Thymus (tissue), 14 donors: ENCODE data around the gene XAGE2. TPM values are rescaled to one million over a fixed set of nuclear protein-coding genes. Genes with fewer than 3 reads are reported as not detected.
"Not testable (repeated sequence)": the region's sequence is repeated elsewhere in the genome, so short reads cannot be mapped to it uniquely, and the experiment has no call there.

Experiments used
- DNase-seq, 9 donors: peaks; one replicate each; pipeline ENCODE4 v3.0.0-alpha.2; 2013; ENCODE audit warnings: low spot score in 9 of 9, low read depth in 6 of 9, missing footprints in 1 of 9
- H3K27ac ChIP-seq, 2 donors: one replicate each; pipeline ENCODE4 v1.5.1; 2013; ENCODE audit warnings: control low read depth in 1 of 2, low read depth in 1 of 2, low read length in 1 of 2, mild to moderate bottlenecking in 1 of 2, moderate library complexity in 1 of 2
- H3K27me3 ChIP-seq, 2 donors: one replicate each; pipeline ENCODE4 v1.5.1; 2013; ENCODE audit warnings: low read length in 1 of 2; ENCODE audit not compliant: control insufficient read depth in 2 of 2, insufficient read depth in 1 of 2
- H3K36me3 ChIP-seq, 2 donors: one replicate each; pipeline ENCODE4 v1.5.1; 2013; ENCODE audit warnings: low read length in 1 of 2, mild to moderate bottlenecking in 1 of 2, moderate library complexity in 1 of 2; ENCODE audit not compliant: control insufficient read depth in 2 of 2, insufficient read depth in 2 of 2
- H3K4me1 ChIP-seq, 2 donors: one replicate each; pipeline ENCODE4 v1.5.1; 2013; ENCODE audit warnings: low read length in 2 of 2; ENCODE audit not compliant: control insufficient read depth in 2 of 2, insufficient read depth in 2 of 2
- H3K4me3 ChIP-seq, 2 donors: one replicate each; pipeline ENCODE4 v1.5.1; 2013; ENCODE audit warnings: low read length in 2 of 2, control low read depth in 1 of 2, mild to moderate bottlenecking in 1 of 2
- H3K9me3 ChIP-seq, 2 donors: one replicate each; pipeline ENCODE4 v1.5.1; 2013; ENCODE audit warnings: low read length in 1 of 2, mild to moderate bottlenecking in 1 of 2; ENCODE audit not compliant: control insufficient read depth in 2 of 2, insufficient read depth in 1 of 2
- WGBS: extraction: QIAGEN DNeasy Blood & Tissue Kit; methylation state at CpG from one replicate; pipeline ENCODE4 v1.1.7; 2013; 5-methylcytosine and 5-hydroxymethylcytosine counted together
- long read RNA-seq, 10 donors: transcript quantifications; one replicate each; lab custom pipeline, GENCODE V29; 2026
- polyA plus RNA-seq: library from polyadenylated mRNA; stranded (reverse); fragments of 200-250 nt; gene quantifications from one replicate; pipeline ENCODE4 v1.2.3, GENCODE V29; 2013
- total RNA-seq: library from RNA; stranded (reverse); fragments of 120-200 nt; gene quantifications from one replicate; pipeline ENCODE4 v1.2.4, GENCODE V29; 2013
- donor health status: healthy.

XAGE2 gene
- total RNA-seq = not detected
- 0.18 TPM for polyA plus RNA-seq
- long read RNA-seq, donor 1 = 0 reads
- long read RNA-seq, donor 2 = 0 reads
- long read RNA-seq, donor 3 = 0 reads
- long read RNA-seq, donor 4 = 0 reads
- long read RNA-seq, donor 5 = 0 reads
- long read RNA-seq, donor 6 = 0 reads
- long read RNA-seq, donor 7 = 0 reads
- long read RNA-seq, donor 8 = 0 reads
- long read RNA-seq, donor 9 = 0 reads
- long read RNA-seq, donor 10 = 0 reads

DNA sequence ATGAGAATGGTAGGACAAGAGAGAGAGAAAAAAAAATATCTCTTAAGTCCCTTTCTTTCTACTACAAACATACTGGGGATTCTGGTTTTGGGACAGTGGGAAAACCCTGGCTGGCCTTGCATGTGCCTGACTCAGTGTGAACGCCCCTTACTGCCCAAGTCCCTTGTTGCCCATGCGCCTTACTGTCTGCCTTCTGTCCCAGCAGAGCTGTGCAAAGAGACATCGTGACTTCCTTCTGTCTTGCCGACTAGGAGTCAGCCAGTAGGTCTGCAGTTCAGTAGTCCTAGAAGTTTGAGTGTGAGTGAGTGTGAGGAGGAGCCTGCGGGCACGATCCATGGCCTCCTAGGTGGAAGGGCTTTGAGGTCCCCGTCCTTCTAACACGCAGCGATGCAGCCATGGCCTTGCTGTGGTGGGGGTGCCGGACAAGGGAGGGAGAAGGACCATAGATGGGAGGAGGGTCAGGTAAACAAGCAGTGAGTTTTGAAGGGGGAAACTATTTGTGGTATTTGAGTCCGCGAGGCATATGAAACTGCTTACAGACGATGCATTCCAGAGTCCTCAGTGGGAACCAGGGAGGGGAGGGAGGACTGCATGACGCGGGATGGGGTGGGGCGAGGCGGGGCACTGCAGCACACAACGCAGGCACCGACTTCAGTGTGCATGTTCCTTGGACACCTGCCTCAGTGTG lies at the start of gene XAGE2:
Gene XAGE2, plus strand, starts transcription at position 654 of the 688 bp plus-strand sequence. CDS start 994 bp downstream, outside the sequence.
- H3K27ac ChIP-seq = no peak within 1 kb of the TSS
- H3K9me3 ChIP-seq = no peaks in the 10 kb centered on the region
- H3K27me3 ChIP-seq = no peaks in the 10 kb centered on the region
- 96% methylated on average over 19 of the region's 19 CpGs for WGBS
- H3K4me3 ChIP-seq = no peak within 1 kb of the TSS
- H3K36me3 ChIP-seq = no peaks in the 10 kb centered on the region
- DNase-seq = no peak
- no peaks in the 10 kb centered on the region for H3K4me1 ChIP-seq

- no peaks in the 10 kb centered on the region for H3K4me1 ChIP-seq
- WGBS = 93% methylated on average over 4 of the region's 4 CpGs
- no peak for DNase-seq
- no peaks in the 10 kb centered on the region for H3K27me3 ChIP-seq
- no peaks in the 10 kb centered on the region for H3K9me3 ChIP-seq
- H3K36me3 ChIP-seq = no peaks in the 10 kb centered on the region
- no peak overlapping the region for H3K4me3 ChIP-seq
- no peak overlapping the region for H3K27ac ChIP-seq
Observed at GRCh38 chrX:52337410-52337809, 31.4 kb upstream of the XAGE2 start.

DNA sequence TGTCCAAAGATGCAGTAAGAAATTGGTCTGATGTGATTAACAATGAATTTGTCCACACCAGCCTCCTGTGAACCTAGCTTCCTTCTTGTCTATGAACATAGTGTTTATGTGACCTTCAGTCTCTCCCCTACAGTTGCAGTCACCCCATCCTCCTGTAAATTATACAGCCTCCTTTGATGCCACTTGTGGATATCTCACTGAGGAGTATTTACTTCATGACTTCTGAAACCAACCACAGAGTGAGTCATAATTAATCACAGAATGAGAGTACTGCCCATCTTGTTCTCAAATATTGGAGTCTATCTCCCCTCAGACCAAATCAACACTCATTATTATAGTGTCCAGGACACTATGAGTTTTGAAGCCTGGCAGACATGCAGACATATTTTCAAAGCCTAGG lies 27.3 kb upstream of the XAGE2 start:
- Histone ChIP-seq H3K36me3 (no peaks in the 10 kb centered on the region), H3K9me3 (no peaks in the 10 kb centered on the region), H3K4me3 (no peak overlapping the region), H3K27ac (no peak overlapping the region), H3K4me1 (no peaks in the 10 kb centered on the region), H3K27me3 (no peaks in the 10 kb centered on the region)
- DNase-seq = no peak

GRCh38 chrX:52343131-52343530 lies 25.7 kb upstream of the XAGE2 start:
- H3K27ac ChIP-seq, DNase-seq, H3K4me3 ChIP-seq, H3K4me1 ChIP-seq, H3K36me3 ChIP-seq, H3K9me3 ChIP-seq, H3K27me3 ChIP-seq: not testable (repeated sequence)
- WGBS = 94% methylated on average over 6 of the region's 6 CpGs

GRCh38 chrX:52345402-52345801 lies 23.4 kb upstream of the XAGE2 start:
- 45% methylated on average over 4 of the region's 4 CpGs for WGBS
- not testable (repeated sequence) for H3K9me3 ChIP-seq, H3K36me3 ChIP-seq, H3K4me1 ChIP-seq, H3K27me3 ChIP-seq, H3K27ac ChIP-seq, H3K4me3 ChIP-seq
- DNase-seq = peak in 4 of 9 donors; percentile 2 to 45 (median 20)

- H3K9me3 ChIP-seq = no peaks in the 10 kb centered on the region
- H3K36me3 ChIP-seq = no peaks in the 10 kb centered on the region
- DNase-seq = no peak
- no peak overlapping the region for H3K4me3 ChIP-seq
- no peaks in the 10 kb centered on the region for H3K4me1 ChIP-seq
- H3K27me3 ChIP-seq = no peaks in the 10 kb centered on the region
- 90% methylated on average over 8 of the region's 8 CpGs for WGBS
- no peak overlapping the region for H3K27ac ChIP-seq
Observed at GRCh38 chrX:52346174-52347165, 22.4 kb upstream of the XAGE2 start.

DNA sequence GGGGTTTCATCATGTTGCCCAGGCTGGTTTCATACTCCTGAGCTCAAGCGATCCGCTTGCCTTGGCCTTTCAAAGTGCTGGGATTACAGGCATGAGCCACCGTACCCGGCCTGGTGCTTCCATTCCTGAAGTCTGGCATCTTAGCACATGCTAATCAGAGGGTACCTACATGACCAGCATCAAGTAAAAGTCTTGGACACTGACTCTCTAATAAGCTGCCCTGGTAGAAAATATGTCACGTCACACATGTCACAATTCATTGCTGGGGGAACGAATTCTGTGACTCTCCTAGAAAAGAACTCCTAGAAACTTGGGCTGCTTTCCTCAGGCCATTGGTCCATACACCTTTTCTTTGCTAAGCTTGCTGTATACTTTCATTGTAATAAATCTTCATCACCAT lies 19.1 kb upstream of the XAGE2 start:
- H3K27ac ChIP-seq = no peak overlapping the region
- 94% methylated on average over 6 of the region's 6 CpGs for whole genome bisulfite sequencing
- H3K4me1 ChIP-seq = no peaks in the 10 kb centered on the region
- no peak for DNase-seq
- no peaks in the 10 kb centered on the region for H3K27me3 ChIP-seq
- H3K4me3 ChIP-seq = no peak overlapping the region
- H3K36me3 ChIP-seq = no peaks in the 10 kb centered on the region
- no peaks in the 10 kb centered on the region for H3K9me3 ChIP-seq

DNA sequence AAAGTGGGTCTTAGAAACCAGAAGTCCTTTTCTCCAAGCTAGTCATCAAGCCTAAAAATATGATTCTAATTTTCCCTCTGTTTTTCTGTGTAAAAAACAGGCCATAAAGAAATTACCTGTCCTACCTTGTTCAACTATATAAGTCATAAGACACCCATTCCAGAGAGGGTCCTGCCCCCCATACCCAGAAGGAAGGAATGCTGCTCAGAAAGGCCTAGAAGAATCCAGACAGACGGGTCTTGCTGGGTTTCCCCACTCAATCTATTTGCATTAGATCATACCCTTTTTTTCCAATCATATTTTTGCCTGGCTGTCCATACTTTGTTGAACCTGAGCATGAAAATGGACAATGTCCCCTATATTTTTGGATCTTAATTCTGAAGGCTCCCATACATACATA lies 16.3 kb upstream of the XAGE2 start:
- Histone ChIP-seq H3K36me3 (no peaks in the 10 kb centered on the region), H3K27me3 (no peaks in the 10 kb centered on the region), H3K4me1 (no peaks in the 10 kb centered on the region), H3K4me3 (no peak overlapping the region), H3K27ac (no peak overlapping the region), H3K9me3 (no peaks in the 10 kb centered on the region)
- 92% methylated on average over 1 of the region's 1 CpG for WGBS
- DNase-seq = no peak

DNA sequence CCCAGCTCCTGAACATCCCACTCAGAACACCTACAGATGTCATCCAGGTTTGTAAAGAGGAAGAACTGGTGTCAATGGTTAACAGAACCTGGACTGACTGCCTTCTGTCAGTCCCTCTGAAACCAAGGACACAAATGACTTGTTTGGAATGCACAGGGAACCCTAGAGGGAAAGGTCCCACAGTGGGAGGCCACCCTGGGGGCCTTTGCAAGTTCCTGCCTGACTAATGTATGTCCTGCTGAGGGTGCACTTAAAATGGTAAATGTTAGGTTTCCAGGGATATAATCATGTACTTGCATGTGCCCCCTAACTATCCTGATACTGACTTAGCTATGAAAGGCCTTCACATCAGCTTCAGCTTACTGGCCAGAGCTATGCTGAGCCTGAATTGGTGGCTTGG lies 15.0 kb upstream of the XAGE2 start:
- Histone ChIP-seq H3K27me3 (no peaks in the 10 kb centered on the region), H3K36me3 (no peaks in the 10 kb centered on the region), H3K9me3 (no peaks in the 10 kb centered on the region), H3K27ac (no peak overlapping the region), H3K4me1 (no peaks in the 10 kb centered on the region), H3K4me3 (no peak overlapping the region)
- no peak for DNase-seq
